Vagina (tissue), 2 donors: ENCODE results near the gene ABCA13.

Source experiments
- POLR2A ChIP-seq, 2 donors: fragments of 450-650 bp; IDR thresholded peaks; one replicate each; pipeline ENCODE4 v1.6.1; 2017; ENCODE audit warnings: antibody characterized with exemption in 2 of 2, mild to moderate bottlenecking in 2 of 2, moderate library complexity in 2 of 2
- POLR2AphosphoS5 ChIP-seq, 2 donors: sonication (generic); formaldehyde crosslinking; IDR thresholded peaks; one replicate each; pipeline ENCODE4 v1.9.0; 2017; ENCODE audit warnings: antibody characterized with exemption in 2 of 2, mild to moderate bottlenecking in 2 of 2, low read depth in 1 of 2; ENCODE audit not compliant: insufficient read depth in 1 of 2
- TF ChIP-seq, protein P1 (sequence below), 3 experiments: fragments of 450-650 bp in 2 of 3; fragments of 200-600 bp in 1 of 3; sonication (generic) in 1 of 3; IDR thresholded peaks; one replicate each; pipeline ENCODE4 v1.5.1; 2017 to 2019; ENCODE audit warnings: antibody characterized with exemption in 3 of 3, mild to moderate bottlenecking in 2 of 3, moderate library complexity in 2 of 3

DNA sequence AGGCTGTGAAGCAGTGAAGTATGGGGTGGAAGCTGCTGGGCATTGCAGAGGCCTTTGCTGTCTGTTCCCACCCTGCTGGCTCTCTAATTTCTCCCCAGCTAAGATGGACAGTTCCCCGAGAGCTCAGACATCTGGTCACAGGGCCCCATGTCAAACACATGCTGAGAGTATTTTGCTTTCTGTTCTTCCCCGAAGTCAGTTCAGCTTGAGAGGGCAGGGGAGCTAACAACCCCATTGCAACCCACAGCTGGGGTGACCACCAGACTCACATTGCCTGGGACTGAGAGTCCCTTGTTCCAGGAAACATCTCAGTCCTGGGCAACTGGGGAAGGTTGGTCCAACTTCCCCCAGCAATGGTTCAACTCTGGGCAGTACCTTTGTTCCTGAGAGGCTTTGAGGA lies 52.8 kb downstream of the ABCA13 start:
- TF ChIP-seq, protein P1, sequence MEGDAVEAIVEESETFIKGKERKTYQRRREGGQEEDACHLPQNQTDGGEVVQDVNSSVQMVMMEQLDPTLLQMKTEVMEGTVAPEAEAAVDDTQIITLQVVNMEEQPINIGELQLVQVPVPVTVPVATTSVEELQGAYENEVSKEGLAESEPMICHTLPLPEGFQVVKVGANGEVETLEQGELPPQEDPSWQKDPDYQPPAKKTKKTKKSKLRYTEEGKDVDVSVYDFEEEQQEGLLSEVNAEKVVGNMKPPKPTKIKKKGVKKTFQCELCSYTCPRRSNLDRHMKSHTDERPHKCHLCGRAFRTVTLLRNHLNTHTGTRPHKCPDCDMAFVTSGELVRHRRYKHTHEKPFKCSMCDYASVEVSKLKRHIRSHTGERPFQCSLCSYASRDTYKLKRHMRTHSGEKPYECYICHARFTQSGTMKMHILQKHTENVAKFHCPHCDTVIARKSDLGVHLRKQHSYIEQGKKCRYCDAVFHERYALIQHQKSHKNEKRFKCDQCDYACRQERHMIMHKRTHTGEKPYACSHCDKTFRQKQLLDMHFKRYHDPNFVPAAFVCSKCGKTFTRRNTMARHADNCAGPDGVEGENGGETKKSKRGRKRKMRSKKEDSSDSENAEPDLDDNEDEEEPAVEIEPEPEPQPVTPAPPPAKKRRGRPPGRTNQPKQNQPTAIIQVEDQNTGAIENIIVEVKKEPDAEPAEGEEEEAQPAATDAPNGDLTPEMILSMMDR (IDR thresholded peaks at IDR 0.05), result no peak
- TF ChIP-seq POLR2A (IDR thresholded peaks at IDR 0.05) (no peak), POLR2AphosphoS5 (IDR thresholded peaks at IDR 0.05; ENCODE audit: insufficient read depth in 1 of 2, low read depth in 1 of 2) (no peak)
